ENCODE data around the gene PKP3.
"Not testable (repeated sequence)": the region's sequence is repeated elsewhere in the genome, so short reads cannot be mapped to it uniquely, and the experiment has no call there.

PKP3 gene

DNA sequence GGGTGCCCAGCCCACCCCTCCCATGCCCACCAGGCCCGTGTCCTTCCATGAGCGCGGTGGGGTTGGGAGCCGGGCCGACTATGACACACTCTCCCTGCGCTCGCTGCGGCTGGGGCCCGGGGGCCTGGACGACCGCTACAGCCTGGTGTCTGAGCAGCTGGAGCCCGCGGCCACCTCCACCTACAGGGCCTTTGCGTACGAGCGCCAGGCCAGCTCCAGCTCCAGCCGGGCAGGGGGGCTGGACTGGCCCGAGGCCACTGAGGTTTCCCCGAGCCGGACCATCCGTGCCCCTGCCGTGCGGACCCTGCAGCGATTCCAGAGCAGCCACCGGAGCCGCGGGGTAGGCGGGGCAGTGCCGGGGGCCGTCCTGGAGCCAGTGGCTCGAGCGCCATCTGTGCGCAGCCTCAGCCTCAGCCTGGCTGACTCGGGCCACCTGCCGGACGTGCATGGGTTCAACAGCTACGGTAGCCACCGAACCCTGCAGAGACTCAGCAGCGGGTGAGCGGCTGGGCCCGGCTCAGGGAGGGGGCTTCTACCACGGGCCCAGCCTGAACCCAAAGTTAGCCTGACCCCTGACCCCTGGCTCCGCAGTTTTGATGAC is 3.0 kb downstream of the PKP3 start:
- peak; percentile 68 for DNase-seq

DNA sequence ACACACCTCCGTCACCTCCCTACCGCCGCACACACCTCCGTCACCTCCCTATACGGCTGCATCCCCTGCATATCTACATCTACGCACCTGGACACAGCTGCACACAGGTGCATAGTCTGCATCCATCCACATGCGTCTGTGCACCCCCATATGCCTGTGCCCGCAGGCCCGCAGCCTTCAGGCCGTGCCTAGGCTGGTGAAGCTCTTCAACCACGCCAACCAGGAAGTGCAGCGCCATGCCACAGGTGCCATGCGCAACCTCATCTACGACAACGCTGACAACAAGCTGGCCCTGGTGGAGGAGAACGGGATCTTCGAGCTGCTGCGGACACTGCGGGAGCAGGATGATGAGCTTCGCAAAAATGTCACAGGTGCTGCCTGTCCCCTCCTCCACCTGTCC is 4.8 kb downstream of the PKP3 start:
- peak; percentile 19 for DNase-seq

DNA sequence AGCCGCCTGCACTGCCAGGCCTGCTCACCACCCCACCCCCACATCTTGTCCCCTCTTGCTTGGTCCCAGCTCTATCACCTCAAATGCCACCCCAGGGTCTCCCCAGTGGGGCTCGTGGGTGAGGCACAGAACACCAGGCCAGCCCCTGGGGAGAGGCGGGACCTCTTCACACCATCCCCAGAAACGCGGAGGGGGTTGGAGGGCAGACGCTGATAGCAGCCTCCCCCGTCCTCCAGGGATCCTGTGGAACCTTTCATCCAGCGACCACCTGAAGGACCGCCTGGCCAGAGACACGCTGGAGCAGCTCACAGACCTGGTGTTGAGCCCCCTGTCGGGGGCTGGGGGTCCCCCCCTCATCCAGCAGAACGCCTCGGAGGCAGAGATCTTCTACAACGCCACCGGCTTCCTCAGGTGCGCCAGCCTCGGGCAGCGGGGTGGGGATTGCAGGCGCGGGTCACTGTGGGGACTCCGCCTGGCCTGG is 5.8 kb downstream of the PKP3 start:
- no peak for DNase-seq

DNA sequence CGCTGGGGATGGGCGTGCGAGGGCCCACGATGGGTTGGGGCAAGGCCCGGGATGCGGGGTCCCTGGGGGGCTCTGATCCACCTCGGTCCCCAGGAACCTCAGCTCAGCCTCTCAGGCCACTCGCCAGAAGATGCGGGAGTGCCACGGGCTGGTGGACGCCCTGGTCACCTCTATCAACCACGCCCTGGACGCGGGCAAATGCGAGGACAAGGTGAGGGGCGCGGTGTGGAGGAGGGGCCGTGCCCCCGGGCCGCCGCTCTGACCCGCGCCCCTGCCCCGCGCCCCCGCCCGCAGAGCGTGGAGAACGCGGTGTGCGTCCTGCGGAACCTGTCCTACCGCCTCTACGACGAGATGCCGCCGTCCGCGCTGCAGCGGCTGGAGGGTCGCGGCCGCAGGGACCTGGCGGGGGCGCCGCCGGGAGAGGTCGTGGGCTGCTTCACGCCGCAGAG is 6.3 kb downstream of the PKP3 start:
- no peak for DNase-seq

DNA sequence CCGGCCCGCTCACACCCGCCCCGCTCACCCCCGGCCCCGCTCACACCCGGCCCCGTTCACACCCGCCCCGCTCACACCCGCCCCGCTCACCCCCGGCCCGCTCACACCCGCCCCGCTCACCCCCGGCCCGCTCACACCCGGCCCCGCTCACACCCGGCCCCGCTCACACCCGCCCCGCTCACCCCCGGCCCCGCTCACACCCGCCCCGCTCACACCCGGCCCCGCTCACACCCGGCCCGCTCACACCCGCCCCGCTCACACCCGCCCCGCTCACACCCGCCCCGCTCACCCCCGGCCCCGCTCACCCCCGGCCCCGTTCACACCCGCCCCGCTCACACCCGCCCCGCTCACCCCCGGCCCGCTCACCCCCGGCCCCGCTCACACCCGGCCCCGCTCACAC is 7.2 kb downstream of the PKP3 start:
- DNase-seq = not testable (repeated sequence)

DNA sequence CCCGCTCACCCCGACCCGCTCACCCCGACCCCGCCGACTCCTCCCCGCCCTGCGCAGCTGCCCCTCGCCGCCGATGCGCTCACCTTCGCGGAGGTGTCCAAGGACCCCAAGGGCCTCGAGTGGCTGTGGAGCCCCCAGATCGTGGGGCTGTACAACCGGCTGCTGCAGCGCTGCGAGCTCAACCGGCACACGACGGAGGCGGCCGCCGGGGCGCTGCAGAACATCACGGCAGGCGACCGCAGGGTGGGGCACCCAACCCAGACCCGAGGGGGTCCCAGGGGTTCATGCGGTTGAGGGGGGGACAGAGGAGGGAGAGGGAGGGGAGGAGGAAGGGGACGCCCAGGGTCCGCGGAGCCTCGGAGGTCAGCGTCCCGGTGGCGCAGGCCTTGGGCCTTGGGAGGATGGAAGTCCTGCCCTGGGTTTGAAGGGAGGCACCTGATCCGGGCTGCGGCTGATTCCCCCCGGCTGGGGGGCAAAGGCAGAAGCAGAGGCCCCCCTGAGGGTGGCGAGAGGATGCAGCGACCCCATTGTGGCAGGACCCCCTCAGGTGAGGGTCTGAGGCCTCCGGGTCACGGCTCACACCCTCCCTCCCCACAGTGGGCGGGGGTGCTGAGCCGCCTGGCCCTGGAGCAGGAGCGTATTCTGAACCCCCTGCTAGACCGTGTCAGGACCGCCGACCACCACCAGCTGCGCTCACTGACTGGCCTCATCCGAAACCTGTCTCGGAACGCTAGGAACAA is 9.2 kb downstream of the PKP3 start:
- DNase-seq = no peak

DNA sequence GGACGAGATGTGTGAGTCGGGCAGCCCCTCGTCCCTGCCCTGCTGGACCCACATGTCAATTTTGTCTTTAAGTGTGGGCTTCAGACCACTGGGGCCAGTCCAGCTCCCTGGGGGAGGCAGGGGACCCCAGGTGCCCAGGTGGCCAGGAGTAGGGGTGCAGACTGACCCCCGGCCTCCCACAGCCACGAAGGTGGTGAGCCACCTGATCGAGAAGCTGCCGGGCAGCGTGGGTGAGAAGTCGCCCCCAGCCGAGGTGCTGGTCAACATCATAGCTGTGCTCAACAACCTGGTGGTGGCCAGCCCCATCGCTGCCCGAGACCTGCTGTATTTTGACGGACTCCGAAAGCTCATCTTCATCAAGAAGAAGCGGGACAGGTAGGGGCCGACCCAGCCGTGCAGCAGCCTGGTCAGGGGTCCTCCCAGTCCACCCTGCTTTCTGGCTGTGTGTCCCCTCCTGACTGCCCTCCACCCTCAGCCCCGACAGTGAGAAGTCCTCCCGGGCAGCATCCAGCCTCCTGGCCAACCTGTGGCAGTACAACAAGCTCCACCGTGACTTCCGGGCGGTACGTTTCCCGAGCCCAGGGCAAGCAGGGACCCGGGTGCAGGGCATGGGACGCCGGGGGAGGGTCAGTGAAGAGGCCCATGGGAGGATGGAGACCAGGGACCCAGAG is 9.9 kb downstream of the PKP3 start:
- DNase-seq = no peak

DNA sequence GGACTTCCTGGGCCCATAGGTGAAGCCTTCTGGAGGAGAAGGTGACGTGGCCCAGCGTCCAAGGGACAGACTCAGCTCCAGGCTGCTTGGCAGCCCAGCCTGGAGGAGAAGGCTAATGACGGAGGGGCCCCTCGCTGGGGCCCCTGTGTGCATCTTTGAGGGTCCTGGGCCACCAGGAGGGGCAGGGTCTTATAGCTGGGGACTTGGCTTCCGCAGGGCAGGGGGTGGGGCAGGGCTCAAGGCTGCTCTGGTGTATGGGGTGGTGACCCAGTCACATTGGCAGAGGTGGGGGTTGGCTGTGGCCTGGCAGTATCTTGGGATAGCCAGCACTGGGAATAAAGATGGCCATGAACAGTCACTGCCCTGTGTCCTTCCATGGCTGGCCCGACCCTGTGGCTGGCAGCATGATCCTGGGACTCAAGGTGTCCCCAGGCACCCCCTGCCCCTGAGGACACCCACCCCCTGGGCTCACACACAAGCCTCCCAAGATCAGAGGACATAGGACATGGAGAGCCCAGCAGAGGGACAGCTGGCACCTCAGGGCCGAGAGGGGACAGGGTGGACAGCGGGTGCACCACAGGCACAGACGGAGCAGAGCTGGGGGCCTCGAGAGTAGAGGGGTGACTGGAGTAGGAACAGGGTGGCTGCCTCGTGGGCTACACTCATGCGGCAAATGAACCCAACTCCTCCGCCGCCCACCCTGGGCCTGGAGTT is 10.7 kb downstream of the PKP3 start:
- DNase-seq = no peak

DNA sequence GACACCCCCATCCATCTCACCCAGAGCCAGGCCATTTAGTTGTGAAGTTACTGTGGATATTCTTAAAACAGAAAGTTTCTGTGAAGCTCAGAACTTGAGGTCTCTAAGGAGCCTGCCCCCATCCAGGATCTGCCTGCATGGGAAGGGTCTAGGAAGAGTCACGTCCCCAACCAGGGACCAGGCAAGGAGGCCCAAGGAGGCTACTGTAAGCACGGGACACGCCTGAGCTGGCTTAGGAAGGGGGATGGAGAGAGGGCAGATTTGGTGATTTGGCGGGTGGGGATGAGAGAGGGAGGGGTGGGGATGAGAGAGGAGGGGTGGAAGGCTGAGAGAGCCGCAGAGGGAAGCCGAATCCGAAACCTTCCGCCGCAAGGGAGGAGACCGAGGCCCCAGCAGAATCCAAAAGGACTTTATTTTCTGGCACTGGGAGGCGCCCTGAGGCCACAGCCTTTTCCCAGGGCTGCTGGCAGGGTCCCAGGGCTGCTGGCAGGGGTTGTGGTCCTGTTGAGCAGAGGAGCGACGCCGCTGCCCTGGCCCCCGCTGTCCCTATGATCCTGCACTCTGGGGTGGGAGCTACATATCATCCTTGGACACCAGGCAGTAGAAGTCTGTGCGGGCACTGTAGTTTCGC is 11.4 kb downstream of the PKP3 start:
- no peak for DNase-seq

DNA sequence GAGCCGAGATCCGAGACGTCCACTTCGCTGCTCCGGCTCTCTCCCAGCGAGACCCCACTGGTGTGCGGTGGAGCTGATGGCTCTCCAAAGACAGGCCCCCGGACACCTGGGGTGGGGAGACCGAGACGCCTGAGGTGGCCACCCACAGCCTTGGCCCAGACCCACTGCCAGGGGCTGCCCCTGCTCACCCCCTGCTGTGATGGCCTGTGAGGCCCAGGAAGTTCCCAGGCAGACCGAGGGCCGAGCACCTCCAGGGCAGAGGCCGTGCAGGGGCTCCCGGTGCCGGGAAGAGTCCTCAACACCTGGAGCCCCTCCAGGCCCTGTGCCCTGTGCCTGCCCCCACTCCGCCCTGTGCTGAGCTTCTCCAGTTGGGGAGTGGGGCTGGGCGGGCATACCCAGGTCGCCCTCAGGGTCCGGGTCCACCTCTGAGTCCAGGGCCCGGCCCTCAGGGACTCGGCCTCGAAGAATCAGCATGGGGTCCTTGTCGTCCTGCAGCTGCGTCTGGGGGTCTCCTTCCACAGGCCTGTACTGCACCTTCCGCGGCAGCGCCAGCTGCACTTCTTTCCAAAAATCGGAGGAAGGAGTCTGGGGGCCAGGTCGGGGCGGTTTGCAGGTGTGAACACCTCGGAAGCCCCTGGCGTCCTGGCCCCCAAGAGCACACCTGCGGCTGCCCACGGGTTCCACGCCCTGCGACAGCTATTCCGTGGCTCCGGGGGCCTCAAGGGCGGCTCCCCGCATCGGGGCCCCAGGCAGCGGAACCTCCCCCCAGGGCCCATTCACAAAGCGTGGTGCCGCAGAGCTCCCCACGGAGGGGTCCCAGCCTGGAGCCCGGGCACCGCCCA is 12.2 kb downstream of the PKP3 start:
- no peak for DNase-seq

DNA sequence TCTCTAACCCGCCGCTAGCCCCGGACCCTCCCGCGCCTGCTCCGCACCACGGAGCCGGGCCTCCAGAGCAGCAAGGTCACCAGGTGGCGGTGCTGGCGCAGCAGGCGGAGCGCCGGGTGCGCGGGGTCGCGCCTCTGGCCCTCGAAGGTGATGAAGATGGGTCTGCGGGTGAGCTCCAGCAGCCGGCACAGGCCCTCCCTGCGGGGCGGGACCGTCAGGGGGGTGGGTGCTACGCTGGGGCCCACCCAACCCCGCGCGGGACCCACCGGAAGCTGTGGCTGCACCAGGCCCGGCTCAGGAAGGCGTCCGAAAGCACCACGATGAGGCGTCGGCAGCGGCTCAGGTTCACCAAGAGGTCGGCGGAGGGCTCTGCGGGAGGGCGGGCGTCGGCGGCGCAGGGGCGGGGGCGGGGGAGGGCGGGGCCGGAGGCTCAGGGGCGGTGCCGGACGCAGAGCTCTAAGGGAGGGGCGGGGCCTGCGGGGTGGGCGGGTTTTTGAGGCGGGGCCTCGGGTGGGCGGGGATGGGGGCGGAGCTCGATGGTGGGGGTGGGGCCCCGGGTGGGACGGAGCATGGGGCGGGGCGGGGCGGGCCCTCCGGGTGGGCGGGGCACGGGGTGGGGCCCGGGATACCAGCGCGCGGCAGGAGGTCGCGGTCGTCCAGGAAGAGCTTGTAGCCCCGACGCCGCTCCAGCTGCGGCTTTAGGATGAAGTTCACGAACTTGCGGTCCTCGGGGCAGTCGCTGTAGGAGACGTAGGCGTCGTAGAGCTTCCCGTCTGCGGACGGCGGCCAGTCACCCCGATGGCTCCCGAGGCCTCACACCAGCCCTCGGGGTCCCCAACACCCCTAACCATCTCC is 13.0 kb downstream of the PKP3 start:
- peak; percentile 92 for DNase-seq

DNA sequence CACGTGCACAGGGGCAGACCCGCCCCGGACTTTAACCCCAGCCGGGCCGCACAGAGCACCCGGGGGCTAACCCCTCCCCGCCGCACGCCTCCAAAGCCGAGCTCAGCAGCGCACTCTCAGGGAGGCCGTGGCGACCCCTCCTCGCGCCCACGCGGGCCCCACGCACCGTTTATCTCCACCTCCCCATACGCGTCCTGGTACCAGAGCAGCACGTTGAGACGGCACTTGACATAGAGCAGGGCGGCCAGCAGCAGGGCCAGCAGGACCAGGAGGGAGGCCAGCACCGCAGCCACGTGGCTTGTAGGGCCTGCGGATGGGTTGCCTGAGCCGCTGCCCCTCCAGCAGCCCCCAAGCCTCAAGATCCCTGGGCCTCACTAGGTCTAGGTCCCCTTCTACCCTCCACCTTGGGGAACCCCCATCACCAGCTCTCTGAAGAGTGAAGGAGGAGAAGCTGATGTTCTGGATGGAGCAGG is 13.7 kb downstream of the PKP3 start:
- no peak for DNase-seq

DNA sequence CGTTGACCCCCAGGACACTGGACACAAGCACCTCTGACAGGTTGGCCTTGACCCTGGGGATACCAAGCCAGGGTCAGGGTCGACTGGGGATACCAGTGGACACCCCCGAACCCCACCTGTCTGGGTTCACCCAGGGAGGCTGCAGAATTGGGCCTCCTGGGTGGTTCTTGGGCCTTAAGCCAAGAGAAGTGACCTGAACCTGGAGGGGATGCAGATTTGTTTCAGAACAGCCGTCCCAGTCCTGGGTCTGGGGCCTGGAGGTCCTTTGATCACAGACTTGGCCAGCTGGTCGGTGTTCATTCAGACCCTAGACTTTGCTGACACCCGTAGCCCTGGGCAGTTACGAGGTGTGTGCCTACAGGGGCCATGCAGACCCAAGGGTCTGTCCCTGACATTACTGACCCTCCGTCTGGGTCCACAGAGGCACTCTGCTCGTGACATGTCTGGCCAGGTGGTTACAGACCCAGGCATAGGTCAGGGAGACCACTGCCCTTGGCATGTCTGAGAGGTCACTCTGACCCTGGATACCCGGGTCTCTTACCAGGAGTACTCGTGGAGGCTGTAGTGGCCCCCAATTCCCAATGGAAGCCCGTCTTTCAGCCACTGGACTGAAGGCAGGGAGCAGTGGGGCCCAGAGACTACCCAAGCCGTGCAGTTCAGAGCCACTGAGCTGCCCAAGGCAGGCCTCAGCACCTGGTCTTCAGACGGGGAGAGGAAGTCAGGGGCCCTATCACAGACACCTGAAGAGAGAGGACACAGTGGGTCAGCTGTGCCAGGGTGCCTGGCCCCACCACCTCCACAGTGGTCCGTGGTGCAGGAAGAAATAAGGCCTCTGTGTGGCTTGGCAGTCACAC is 14.4 kb downstream of the PKP3 start:
- no peak for DNase-seq

DNA sequence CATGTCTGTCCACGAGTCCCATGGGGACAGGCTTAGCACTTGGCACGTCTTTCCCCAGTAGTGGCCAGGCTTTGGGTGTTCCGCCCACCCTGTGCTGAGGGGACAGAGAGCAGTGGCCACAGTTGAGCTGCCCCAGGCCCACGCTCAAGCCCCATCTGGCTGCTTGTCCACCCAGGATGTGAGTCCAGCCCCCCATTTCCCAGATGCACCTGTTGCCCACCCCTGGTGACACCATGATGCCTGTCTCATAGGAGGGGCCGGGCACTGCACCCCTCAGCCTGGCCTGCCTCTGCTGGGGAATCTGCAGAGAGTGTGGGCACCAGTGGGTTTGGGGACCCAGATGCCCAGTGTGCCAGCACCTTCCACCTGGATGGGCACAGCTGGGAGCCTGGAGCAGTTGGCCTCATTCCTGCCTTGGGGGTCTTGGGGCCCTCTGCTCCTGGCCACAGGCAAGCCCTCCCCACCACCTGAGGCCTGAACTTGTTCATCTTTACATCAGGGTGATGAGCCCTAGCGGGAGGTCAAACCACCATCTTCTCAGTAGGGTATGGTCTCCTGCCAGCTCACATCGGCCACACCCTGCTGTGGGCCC is 15.1 kb downstream of the PKP3 start:
- no peak for DNase-seq

DNA sequence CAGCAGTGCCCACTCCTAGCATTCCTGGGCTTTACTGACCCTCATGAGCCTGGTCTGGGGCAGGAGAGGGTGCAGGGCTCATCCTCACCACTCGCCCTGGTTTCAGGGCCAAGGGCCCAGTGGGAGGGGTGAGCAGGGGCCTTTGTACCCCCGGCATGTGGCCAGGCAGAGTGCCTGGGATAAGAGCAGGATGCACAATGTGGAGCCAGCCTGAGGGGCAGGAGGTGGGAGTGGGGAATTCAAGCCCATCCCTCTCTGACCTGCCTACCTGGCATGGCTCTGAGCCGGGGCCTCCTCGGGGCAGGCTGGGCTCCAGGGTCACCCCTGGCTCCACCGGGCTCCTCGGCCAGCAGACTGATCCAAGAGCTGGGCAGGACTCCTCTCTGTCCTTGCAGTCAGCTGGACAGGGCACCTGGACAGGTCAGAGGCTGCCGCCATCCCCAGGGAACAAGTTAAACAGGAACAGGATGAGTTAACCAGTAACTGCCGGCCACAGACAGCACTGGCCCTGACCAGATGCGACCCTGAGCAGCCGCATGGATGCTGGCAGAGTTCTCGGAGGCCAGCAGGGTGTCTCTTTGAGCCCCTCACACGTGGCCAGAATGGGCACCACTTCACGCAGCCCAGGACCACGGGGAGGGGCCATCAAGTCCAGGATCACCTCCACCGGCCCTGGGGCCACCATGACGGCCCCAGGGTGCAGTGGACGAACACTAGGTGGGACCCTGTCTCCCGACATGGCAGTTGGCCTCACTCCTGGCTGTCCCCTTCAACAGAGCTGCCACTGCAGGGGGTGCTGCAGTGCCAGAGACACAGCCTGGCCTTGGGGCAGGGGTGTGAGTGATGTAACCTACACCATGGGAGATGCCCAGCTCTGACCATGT is 15.8 kb downstream of the PKP3 start:
- no peak for DNase-seq

DNA sequence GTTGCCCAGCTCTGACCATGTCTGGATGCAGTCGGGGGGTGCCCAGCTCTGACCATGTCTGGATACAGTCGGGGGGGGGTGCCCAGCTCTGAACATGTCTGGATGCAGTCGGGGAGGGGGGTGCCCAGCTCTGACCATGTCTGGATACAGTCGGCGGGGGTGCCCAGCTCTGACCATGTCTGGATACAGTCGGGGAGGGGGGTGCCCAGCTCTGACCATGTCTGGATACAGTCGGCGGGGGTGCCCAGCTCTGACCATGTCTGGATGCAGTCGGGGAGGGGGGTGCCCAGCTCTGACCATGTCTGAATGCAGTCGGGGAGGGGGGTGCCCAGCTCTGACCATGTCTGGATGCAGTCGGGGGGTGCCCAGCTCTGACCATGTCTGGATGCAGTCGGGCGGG is 16.7 kb downstream of the PKP3 start:
- DNase-seq = not testable (repeated sequence)

DNA sequence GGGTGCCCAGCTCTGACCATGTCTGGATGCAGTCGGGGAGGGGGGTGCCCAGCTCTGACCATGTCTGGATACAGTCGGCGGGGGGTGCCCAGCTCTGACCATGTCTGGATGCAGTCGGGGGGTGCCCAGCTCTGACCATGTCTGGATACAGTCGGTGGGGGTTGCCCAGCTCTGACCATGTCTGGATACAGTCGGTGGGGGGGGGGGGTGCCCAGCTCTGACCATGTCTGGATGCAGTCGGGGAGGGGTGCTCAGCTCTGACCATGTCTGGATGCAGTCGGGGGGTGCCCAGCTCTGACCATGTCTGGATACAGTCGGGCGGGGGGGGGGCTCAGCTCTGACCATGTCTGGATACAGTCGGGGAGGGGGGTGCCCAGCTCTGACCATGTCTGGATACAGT is 17.5 kb downstream of the PKP3 start:
- DNase-seq = not testable (repeated sequence)

DNA sequence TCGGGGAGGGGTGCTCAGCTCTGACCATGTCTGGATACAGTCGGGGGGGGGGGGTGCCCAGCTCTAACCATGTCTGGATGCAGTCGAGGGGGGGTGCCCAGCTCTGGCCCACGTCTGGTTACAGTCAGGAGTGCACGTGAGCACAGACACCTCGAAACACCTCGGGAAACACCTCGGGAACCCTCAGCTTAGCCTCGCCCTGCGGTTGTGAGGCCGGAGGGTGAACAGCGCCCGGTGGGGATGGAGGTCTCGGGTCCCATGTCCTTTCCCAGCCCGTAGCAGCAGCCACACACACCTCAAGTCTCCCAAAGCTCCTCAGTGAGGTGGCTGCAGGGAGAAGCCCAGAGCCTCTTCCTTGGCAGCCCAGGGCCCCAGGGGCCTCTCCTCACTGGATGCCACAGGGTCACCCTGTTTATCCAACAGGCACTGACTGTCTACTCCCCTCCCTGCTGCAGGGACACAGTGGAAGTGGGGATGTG is 18.7 kb downstream of the PKP3 start:
- DNase-seq = no peak
